GM12892 (cell line): ENCODE measurements around the gene UVRAG.

ENCODE experiments used
- POLR2A ChIP-seq: IDR thresholded peaks from 2 replicates; pipeline ENCODE4 v1.6.1; 2011; ENCODE audit warnings: low read depth, low read length, control low read depth
- POLR2AphosphoS5 ChIP-seq: IDR thresholded peaks from 2 replicates; pipeline ENCODE4 v1.6.1; 2011; ENCODE audit warnings: low read depth, low read length, control low read depth
- TAF1 ChIP-seq: IDR thresholded peaks from 2 replicates; pipeline ENCODE4 v1.6.1; 2011; ENCODE audit warnings: low read depth, mild to moderate bottlenecking, control low read depth, low read length, borderline replicate concordance

DNA sequence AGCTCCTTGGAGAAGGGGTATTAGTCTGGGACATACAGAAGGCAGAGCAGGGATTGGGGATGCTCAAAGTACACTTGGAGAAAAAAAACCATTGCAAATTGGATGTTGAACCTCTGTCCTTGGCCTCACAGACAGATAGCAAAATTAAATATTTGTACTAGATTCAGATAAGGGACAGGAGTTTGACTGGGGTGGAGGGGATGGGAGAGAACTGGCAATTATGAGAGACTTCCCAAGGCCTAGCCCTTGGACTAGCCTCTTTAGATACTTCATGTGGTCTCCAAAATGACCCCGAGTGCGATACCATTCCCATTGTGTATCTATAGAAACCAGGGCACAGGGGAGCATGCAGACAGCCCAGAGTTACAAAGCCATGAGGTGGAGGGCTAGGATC lies 30.9 kb upstream of the UVRAG start:
- TF ChIP-seq POLR2A: no peak
- no peak for TF ChIP-seq POLR2AphosphoS5
- TF ChIP-seq TAF1: no peak
